Body of pancreas (tissue), 4 donors: ENCODE measurements around the gene MTA1.

Experiments
- POLR2A ChIP-seq, 3 donors: fragments of 450-650 bp; IDR thresholded peaks; one replicate each; pipeline ENCODE4 v1.6.1; 2016; ENCODE audit warnings: antibody characterized with exemption in 3 of 3, mild to moderate bottlenecking in 2 of 3
- TF ChIP-seq, protein P1 (sequence below), 7 experiments: fragments of 450-650 bp in 4 of 7; fragments of 200-600 bp in 3 of 7; sonication (generic) in 3 of 7; IDR thresholded peaks; one replicate each; pipeline ENCODE4 v1.5.1; 2016 to 2019; ENCODE audit warnings: antibody characterized with exemption in 7 of 7

DNA sequence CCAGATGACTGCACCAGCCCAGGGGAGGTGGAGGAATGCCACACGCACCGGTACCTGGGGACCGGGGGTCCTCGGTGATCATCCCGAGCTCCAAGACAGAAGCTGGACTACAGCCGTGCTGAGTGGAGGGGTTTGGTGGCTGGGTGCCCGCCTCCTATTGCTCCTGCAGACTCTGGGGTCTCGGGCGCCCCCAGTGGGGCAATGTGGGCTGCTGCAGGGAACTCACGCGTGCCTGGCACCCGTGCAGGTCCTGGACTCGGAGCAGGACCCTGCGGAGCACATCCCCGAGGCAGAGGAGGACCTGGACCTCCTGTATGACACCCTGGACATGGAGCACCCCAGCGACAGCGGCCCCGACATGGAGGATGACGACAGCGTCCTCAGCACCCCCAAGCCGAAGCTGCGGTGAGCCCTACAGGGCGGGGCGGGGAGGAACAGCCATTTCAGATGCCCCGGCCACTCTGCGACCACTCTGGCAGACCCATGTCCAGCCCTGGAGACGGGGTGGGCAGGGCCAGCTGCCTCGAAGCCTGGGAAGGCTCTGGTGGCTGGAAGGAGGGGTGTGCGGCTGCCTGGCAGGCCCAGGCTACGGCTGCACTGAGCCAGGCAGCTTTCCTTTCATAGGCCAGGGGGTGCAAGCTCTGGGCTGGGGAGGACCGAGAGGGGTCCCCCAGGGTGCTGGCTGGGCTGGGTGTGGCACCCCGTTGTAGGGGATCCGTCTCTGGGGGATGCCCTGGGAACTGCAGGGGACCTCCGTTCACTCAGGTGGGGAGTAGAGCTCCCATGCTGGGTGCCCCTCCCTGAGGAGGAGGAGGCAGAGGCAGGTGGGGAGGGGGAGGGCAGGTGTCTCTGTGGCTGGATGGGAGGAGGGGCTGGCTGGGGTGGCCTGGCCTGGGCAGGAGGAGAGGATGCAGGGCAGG, 42.8 kb upstream of the MTA1 start:
- TF ChIP-seq, protein P1, sequence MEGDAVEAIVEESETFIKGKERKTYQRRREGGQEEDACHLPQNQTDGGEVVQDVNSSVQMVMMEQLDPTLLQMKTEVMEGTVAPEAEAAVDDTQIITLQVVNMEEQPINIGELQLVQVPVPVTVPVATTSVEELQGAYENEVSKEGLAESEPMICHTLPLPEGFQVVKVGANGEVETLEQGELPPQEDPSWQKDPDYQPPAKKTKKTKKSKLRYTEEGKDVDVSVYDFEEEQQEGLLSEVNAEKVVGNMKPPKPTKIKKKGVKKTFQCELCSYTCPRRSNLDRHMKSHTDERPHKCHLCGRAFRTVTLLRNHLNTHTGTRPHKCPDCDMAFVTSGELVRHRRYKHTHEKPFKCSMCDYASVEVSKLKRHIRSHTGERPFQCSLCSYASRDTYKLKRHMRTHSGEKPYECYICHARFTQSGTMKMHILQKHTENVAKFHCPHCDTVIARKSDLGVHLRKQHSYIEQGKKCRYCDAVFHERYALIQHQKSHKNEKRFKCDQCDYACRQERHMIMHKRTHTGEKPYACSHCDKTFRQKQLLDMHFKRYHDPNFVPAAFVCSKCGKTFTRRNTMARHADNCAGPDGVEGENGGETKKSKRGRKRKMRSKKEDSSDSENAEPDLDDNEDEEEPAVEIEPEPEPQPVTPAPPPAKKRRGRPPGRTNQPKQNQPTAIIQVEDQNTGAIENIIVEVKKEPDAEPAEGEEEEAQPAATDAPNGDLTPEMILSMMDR (IDR thresholded peaks at IDR 0.05) = no peak
- TF ChIP-seq POLR2A (IDR thresholded peaks at IDR 0.05) = no peak
